ENCODE results near the gene RARG.

DNA sequence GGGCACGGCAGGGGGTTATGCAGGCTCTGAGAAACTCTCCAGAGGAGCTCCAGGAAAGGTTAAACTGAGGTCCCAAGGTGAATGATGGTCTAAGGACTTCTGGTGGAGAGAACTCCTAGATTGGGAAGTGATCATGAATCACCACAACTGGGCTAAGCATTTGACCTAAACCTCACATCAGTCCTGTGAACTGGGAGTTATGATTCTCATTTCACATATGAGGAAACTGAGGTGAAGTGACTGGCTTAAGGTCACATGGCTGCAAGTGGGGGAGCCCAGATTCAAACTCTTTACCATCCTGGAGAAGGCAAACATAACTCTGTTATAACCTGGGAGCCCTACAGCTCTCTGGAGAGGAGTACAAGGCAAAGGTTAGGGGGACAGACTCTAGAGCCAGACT is 4.2 kb downstream of the RARG start:
- TF ChIP-seq, protein P1, sequence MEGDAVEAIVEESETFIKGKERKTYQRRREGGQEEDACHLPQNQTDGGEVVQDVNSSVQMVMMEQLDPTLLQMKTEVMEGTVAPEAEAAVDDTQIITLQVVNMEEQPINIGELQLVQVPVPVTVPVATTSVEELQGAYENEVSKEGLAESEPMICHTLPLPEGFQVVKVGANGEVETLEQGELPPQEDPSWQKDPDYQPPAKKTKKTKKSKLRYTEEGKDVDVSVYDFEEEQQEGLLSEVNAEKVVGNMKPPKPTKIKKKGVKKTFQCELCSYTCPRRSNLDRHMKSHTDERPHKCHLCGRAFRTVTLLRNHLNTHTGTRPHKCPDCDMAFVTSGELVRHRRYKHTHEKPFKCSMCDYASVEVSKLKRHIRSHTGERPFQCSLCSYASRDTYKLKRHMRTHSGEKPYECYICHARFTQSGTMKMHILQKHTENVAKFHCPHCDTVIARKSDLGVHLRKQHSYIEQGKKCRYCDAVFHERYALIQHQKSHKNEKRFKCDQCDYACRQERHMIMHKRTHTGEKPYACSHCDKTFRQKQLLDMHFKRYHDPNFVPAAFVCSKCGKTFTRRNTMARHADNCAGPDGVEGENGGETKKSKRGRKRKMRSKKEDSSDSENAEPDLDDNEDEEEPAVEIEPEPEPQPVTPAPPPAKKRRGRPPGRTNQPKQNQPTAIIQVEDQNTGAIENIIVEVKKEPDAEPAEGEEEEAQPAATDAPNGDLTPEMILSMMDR (IDR thresholded peaks at IDR 0.05) = no peak
- no peak for TF ChIP-seq EP300 (IDR thresholded peaks at IDR 0.05)
